Endothelial cell (in vitro differentiated cells): Measurements from ENCODE around the gene CTNNA3. TPM values are rescaled to one million over a fixed set of nuclear protein-coding genes. Genes with fewer than 3 reads are reported as not detected.
A peak's percentile ranks its signal among the peaks of the same experiment; 100 is the strongest.
"Not testable (repeated sequence)": the region's sequence is repeated elsewhere in the genome, so short reads cannot be mapped to it uniquely, and the experiment has no call there.

Experiments used
- DNase-seq: peaks from one replicate; pipeline ENCODE4 v3.0.0; 2021; ENCODE audit warnings: low spot score
- H3K27ac Mint-ChIP-seq: one replicate; pipeline ENCODE4 v1.8.0; 2021; ENCODE audit warnings: mixed read lengths, inconsistent platforms; ENCODE audit not compliant: unreplicated experiment
- H3K27me3 Mint-ChIP-seq: one replicate; pipeline ENCODE4 v1.8.0; 2021; ENCODE audit warnings: mild to moderate bottlenecking, moderate library complexity, mixed read lengths, inconsistent platforms; ENCODE audit not compliant: unreplicated experiment
- H3K36me3 Mint-ChIP-seq: one replicate; pipeline ENCODE4 v1.8.0; 2021; ENCODE audit warnings: mild to moderate bottlenecking, low read depth, mixed read lengths, inconsistent platforms; ENCODE audit not compliant: unreplicated experiment
- H3K4me1 Mint-ChIP-seq: one replicate; pipeline ENCODE4 v1.8.0; 2021; ENCODE audit warnings: mild to moderate bottlenecking, mixed read lengths, inconsistent platforms; ENCODE audit not compliant: unreplicated experiment
- H3K4me3 Mint-ChIP-seq: one replicate; pipeline ENCODE4 v1.8.0; 2021; ENCODE audit warnings: mild to moderate bottlenecking, mixed read lengths, inconsistent platforms; ENCODE audit not compliant: unreplicated experiment
- H3K9me3 Mint-ChIP-seq: one replicate; pipeline ENCODE4 v1.8.0; 2021; ENCODE audit warnings: mixed read lengths, inconsistent platforms; ENCODE audit not compliant: unreplicated experiment
- total RNA-seq: library from RNA; stranded (reverse); fragmentation: NEBNext Ultra II Directional; extraction: Animal tissue kit (Norgen Biotek cat#: 25700); gene quantifications from one replicate; pipeline ENCODE4 v1.2.1, GENCODE V29; 2021; ENCODE audit not compliant: unreplicated experiment
- TF ChIP-seq, protein P1 (sequence below): fragments of 200-600 bp; sonication (generic); IDR thresholded peaks from one replicate; pipeline ENCODE4 v1.5.0; 2021; ENCODE audit warnings: antibody characterized with exemption; ENCODE audit not compliant: unreplicated experiment

CTNNA3 gene
- total RNA-seq, 1 donor from 2014 or later = 2.3 TPM

- TF ChIP-seq, protein P1, sequence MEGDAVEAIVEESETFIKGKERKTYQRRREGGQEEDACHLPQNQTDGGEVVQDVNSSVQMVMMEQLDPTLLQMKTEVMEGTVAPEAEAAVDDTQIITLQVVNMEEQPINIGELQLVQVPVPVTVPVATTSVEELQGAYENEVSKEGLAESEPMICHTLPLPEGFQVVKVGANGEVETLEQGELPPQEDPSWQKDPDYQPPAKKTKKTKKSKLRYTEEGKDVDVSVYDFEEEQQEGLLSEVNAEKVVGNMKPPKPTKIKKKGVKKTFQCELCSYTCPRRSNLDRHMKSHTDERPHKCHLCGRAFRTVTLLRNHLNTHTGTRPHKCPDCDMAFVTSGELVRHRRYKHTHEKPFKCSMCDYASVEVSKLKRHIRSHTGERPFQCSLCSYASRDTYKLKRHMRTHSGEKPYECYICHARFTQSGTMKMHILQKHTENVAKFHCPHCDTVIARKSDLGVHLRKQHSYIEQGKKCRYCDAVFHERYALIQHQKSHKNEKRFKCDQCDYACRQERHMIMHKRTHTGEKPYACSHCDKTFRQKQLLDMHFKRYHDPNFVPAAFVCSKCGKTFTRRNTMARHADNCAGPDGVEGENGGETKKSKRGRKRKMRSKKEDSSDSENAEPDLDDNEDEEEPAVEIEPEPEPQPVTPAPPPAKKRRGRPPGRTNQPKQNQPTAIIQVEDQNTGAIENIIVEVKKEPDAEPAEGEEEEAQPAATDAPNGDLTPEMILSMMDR = no peak
- no peak overlapping the region for H3K4me3 Mint-ChIP-seq
- no peaks in the 10 kb centered on the region for H3K9me3 Mint-ChIP-seq
- H3K27ac Mint-ChIP-seq = no peak overlapping the region
- no peaks in the 10 kb centered on the region for H3K27me3 Mint-ChIP-seq
- DNase-seq = no peak
- no peaks in the 10 kb centered on the region for H3K4me1 Mint-ChIP-seq
- H3K36me3 Mint-ChIP-seq = no peaks in the 10 kb centered on the region
Measured at GRCh38 chr10:67452892-67453291, 243.1 kb downstream of the CTNNA3 start.

- Mint-ChIP-seq H3K36me3 (no peaks in the 10 kb centered on the region), H3K4me3 (no peak overlapping the region), H3K27me3 (no peaks in the 10 kb centered on the region), H3K4me1 (no peaks in the 10 kb centered on the region), H3K9me3 (no peaks in the 10 kb centered on the region), H3K27ac (no peak overlapping the region)
- TF ChIP-seq, protein P1 = no peak
- DNase-seq = no peak
Measured at GRCh38 chr10:67438605-67439304, 257.2 kb downstream of the CTNNA3 start.

DNA sequence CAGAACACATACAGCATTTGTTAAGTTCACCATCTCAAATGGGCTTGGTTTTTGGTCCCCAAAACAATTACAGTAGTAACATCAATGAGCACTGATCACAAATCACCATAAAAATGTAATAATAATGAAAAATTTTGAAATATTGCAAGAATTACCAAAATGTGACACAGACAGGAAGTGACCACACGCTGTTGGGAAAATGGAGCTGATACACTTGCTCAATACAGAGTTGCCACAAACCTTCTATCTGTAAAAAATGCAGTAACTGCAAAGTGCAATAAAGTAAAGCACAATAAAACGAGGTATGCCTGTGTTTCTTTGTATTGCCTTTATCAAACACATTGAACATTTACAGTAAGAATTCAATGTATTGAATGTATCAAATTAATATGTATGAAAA lies 262.7 kb downstream of the CTNNA3 start:
- no peak for DNase-seq
- Mint-ChIP-seq H3K27ac (no peak overlapping the region), H3K9me3 (no peaks in the 10 kb centered on the region), H3K36me3 (no peaks in the 10 kb centered on the region), H3K27me3 (no peaks in the 10 kb centered on the region), H3K4me3 (no peak overlapping the region), H3K4me1 (no peaks in the 10 kb centered on the region)
- TF ChIP-seq, protein P1 = no peak

DNA sequence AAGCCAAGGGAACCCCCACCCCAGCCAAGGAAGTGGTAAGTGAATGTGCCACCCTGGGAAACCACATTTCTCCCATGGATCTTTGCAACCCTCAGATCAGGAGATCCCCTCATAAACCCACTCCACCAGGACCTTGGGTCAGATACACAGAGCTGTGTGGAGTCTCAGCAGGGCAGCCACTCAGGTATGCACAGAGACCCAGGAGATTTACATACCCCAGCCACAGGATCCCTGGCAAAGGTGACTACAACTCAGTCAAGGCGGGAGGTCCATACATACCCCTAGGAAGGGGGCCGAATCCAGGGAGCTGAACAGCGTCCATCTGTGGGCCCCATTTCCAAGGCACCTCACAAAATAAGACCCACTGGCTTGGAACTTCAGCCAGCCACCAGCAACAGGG lies 293.4 kb downstream of the CTNNA3 start:
- TF ChIP-seq, protein P1 = no peak
- no peak overlapping the region for H3K4me3 Mint-ChIP-seq
- H3K27me3 Mint-ChIP-seq = peaks cover 2% of the 10 kb centered on the region
- H3K9me3 Mint-ChIP-seq = peaks cover 5% of the 10 kb centered on the region
- no peaks in the 10 kb centered on the region for H3K36me3 Mint-ChIP-seq
- H3K27ac Mint-ChIP-seq = no peak overlapping the region
- no peak for DNase-seq
- no peaks in the 10 kb centered on the region for H3K4me1 Mint-ChIP-seq

GRCh38 chr10:67401711-67402110 lies 294.3 kb downstream of the CTNNA3 start:
- H3K9me3 Mint-ChIP-seq = peaks cover 5% of the 10 kb centered on the region
- H3K27ac Mint-ChIP-seq = no peak overlapping the region
- TF ChIP-seq, protein P1 = no peak
- no peak overlapping the region for H3K4me3 Mint-ChIP-seq
- no peaks in the 10 kb centered on the region for H3K36me3 Mint-ChIP-seq
- no peaks in the 10 kb centered on the region for H3K27me3 Mint-ChIP-seq
- H3K4me1 Mint-ChIP-seq = no peaks in the 10 kb centered on the region
- DNase-seq = no peak

DNA sequence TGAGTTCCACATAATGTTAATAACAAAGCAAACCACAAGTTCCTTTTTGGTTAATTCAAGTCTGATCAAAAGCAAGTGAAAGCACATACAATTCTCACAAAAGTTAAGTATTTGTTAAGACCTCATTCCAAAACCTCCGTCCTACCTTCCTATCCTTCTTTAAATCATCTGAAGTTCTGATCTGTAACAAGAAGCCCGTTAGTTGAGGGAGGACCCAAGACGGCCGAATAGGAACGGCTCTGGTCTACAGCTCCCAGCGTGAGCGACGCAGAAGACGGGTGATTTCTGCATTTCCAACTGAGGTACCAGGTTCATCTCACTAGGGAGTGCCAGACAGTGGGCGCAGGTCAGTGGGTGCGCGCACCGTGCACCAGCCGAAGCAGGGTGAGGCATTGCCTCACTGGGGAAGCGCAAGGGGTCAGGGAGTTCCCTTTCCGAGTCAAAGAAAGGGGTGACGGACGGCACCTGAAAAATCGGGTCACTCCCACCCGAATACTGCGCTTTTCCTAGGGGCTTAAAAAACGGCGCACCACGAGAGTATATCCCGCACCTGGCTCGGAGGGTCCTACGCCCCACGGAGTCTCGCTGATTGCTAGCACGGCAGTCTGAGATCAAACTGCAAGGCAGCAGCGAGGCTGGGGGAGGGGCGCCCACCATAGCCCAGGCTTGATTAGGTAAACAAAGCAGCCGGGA lies 309.0 kb downstream of the CTNNA3 start:
- H3K9me3 Mint-ChIP-seq, H3K27me3 Mint-ChIP-seq, H3K36me3 Mint-ChIP-seq: not testable (repeated sequence)
- Mint-ChIP-seq H3K4me1 (peaks cover 11% of the 10 kb centered on the region), H3K27ac (peak overlapping the region; percentile 75), H3K4me3 (peak overlapping the region; percentile 91)
- DNase-seq = peak; percentile 22
